BE2C (cell line): ENCODE measurements around the gene PDIA5. TPM values are rescaled to one million over a fixed set of nuclear protein-coding genes. Genes with fewer than 3 reads are reported as not detected.
A peak's percentile ranks its signal among the peaks of the same experiment; 100 is the strongest.

Experiments used
- DNase-seq: peaks from one replicate; pipeline ENCODE4 v3.0.0-alpha.2; 2020
- H3K27me3 ChIP-seq: fragments of 250-450 bp; sonication (Bioruptor Pico); 2 replicates; pipeline ENCODE4 v1.5.1; 2020; ENCODE audit warnings: mild to moderate bottlenecking
- H3K36me3 ChIP-seq: fragments of 250-450 bp; sonication (Bioruptor Pico); 2 replicates; pipeline ENCODE4 v1.5.1; 2020; ENCODE audit warnings: mild to moderate bottlenecking
- H3K4me1 ChIP-seq: fragments of 250-450 bp; sonication (Bioruptor Pico); 2 replicates; pipeline ENCODE4 v1.5.1; 2020
- H3K4me3 ChIP-seq: 2 replicates; pipeline ENCODE4 v1.5.1; 2011; ENCODE audit warnings: low read depth, low read length
- H3K9me3 ChIP-seq: fragments of 250-450 bp; sonication (Bioruptor Pico); 2 replicates; pipeline ENCODE4 v1.5.1; 2020
- polyA plus RNA-seq: library from polyadenylated mRNA; unstranded; fragments of >200 nt; gene quantifications from one replicate; pipeline ENCODE4 v1.2.1, GENCODE V29; 2012; ENCODE audit warnings: low read depth, missing spikeins; ENCODE audit not compliant: insufficient read length, insufficient read depth
- TF ChIP-seq, protein P1 (sequence below): IDR thresholded peaks from 2 replicates; pipeline ENCODE4 v1.5.1; 2012; ENCODE audit warnings: mild to moderate bottlenecking, low read depth, low read length

PDIA5 gene
- polyA plus RNA-seq: 48.9 TPM

DNA sequence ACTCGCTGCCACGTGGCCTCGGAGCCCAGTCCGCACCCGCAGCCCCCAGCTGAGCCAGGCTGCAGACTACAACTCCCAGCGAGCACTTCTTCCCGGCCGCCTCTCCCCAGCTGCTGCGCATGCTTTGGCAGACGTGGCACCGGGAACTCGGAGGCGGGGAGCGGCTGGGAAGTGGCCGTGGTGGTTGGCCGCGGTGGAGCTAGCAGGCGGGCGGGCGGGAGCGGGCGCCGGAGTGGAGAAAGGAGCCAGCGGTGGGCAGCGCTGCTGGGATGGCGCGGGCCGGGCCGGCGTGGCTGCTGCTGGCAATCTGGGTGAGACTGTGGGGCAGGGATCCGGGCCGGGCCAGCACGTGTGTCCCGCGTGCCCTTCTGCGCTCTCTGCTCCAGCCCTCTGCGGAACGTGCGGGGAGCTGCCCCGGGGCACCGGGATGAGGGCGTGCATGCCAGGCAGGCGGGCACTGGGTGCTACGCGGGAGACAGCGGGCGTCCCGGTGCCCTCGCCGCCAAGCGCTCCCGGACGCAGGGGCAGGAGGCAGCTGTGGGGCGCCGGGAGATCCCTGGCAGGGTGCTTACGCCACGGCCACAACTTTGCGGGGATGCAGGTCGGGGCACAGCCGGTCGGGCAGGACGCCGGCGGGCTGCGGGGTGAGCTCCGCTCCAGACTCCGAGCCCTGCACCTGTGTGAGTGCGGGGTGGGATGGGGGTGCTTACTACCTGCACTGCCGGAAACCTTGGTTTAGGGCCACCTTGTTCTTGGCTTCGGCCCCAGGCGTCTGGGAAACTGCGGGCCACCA lies at the start of gene PDIA5:
Gene PDIA5, plus strand, starts transcription at position 130 of the 793 bp plus-strand sequence. Its CDS starts 140 bp downstream, at position 270.
- peak within 1 kb of the TSS; percentile 93 for H3K4me3 ChIP-seq
- no peaks in the 10 kb centered on the region for H3K36me3 ChIP-seq
- H3K4me1 ChIP-seq: peaks cover 19% of the 10 kb centered on the region
- no peaks in the 10 kb centered on the region for H3K9me3 ChIP-seq
- DNase-seq: peak; percentile 97
- no peaks in the 10 kb centered on the region for H3K27me3 ChIP-seq
- TF ChIP-seq, protein P1, sequence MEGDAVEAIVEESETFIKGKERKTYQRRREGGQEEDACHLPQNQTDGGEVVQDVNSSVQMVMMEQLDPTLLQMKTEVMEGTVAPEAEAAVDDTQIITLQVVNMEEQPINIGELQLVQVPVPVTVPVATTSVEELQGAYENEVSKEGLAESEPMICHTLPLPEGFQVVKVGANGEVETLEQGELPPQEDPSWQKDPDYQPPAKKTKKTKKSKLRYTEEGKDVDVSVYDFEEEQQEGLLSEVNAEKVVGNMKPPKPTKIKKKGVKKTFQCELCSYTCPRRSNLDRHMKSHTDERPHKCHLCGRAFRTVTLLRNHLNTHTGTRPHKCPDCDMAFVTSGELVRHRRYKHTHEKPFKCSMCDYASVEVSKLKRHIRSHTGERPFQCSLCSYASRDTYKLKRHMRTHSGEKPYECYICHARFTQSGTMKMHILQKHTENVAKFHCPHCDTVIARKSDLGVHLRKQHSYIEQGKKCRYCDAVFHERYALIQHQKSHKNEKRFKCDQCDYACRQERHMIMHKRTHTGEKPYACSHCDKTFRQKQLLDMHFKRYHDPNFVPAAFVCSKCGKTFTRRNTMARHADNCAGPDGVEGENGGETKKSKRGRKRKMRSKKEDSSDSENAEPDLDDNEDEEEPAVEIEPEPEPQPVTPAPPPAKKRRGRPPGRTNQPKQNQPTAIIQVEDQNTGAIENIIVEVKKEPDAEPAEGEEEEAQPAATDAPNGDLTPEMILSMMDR: no peak

DNA sequence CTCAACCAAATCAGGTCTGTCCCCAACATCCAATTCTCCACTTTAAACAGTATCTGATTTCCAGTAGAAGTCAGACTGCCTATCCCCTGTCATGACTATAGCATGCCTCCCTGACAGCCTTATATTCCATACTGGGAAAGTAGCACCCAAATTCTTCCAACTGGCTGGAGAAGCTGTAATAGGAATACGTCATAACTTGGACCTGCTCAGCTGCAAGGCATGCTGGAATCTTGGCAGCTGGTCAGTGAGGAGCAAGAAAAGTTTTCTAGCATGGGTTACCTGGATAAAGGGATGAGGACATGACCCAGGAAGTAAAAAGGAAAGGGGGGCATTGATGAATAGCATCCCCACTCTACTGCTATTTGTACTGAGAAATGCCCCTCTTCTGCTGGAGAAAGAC lies 48.1 kb upstream of the PDIA5 start:
- H3K36me3 ChIP-seq: no peaks in the 10 kb centered on the region
- no peak for DNase-seq
- H3K27me3 ChIP-seq: no peaks in the 10 kb centered on the region
- H3K4me1 ChIP-seq: no peaks in the 10 kb centered on the region
- no peaks in the 10 kb centered on the region for H3K9me3 ChIP-seq
- no peak overlapping the region for H3K4me3 ChIP-seq
- TF ChIP-seq, protein P1: no peak

DNA sequence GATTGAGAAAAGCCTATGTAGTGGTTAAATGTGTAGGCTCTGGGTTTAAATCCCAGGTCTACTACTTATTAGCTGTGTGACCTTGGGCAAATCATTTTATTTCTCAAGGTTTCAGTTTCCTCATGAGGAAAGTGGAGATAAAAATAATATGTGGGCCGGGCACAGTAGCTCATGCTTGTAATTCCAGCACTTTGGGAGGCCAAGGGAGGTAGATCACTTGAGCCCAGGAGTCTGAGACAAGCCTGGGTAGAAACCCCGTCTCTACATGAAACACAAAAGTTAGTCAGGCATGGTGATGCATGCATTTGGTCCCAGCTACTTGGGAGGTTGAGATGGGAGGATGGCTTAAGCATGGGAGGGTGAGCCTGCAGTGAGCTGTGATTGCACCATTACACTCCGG lies 47.7 kb upstream of the PDIA5 start:
- H3K9me3 ChIP-seq: no peaks in the 10 kb centered on the region
- H3K27me3 ChIP-seq: no peaks in the 10 kb centered on the region
- DNase-seq: no peak
- TF ChIP-seq, protein P1: no peak
- no peaks in the 10 kb centered on the region for H3K36me3 ChIP-seq
- H3K4me3 ChIP-seq: no peak overlapping the region
- no peaks in the 10 kb centered on the region for H3K4me1 ChIP-seq

DNA sequence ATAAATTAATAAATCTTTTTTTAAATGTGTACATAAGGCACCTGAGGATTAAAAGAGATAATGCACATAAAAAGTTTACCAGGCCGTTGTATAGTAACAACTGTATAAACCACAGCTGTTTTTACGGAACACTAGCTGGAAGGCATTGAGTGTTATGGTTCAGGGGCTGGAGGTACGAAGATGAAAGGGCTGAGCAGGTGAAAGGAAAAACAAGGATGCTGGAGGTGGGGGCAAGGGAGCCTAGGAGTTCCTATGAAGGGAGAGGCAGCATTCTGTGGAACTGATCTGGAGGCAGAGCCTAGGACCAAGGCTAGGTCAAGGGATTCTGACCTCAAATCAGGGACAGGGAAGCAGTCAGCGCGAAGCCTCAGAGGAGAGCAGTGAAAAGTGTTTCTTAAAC lies 47.2 kb upstream of the PDIA5 start:
- Histone ChIP-seq H3K27me3 (no peaks in the 10 kb centered on the region), H3K4me3 (no peak overlapping the region), H3K4me1 (no peaks in the 10 kb centered on the region), H3K36me3 (no peaks in the 10 kb centered on the region), H3K9me3 (no peaks in the 10 kb centered on the region)
- TF ChIP-seq, protein P1: no peak
- no peak for DNase-seq

DNA sequence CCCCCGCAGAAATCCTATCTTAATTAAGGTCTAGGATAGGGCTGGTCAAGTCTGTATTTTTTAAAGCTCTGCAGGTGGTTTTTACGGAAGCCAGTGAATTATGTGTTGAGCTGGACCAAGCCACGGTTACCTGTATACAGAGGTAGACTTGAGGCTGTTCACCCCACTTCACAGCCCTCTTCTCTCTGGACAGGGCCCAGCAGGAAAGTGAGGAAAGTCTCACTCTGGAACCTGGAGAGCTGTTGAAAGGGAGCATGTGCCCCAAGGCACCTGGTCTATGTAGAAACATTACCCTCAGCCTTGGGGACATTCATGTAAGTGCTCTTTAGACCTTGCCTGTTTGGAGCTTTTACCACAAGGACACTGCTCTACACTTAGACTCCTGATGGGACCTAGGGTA lies 46.1 kb upstream of the PDIA5 start:
- Histone ChIP-seq H3K4me1 (no peaks in the 10 kb centered on the region), H3K4me3 (no peak overlapping the region), H3K9me3 (no peaks in the 10 kb centered on the region), H3K27me3 (peaks cover 6% of the 10 kb centered on the region), H3K36me3 (no peaks in the 10 kb centered on the region)
- TF ChIP-seq, protein P1: no peak
- DNase-seq: no peak

DNA sequence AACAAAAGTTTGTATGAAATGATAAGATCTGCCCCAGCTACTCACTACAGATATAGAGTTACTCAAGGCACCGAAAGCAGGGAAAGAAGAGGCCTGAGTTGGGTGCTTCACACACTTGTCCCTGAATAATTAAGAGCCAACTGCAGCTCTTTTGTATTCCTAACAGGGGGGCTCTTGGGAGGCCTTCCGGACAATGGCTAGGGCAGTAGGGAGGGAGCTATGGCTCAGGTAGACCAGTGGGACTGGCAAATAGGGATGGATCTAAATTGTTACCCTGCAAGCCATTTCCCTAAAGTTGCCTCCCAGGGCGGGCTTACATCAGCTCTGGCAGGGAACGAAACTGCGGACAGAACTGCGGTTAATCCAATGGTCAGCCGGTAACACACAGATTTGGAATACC lies 45.4 kb upstream of the PDIA5 start:
- Histone ChIP-seq H3K9me3 (no peaks in the 10 kb centered on the region), H3K4me3 (no peak overlapping the region), H3K36me3 (no peaks in the 10 kb centered on the region), H3K27me3 (peaks cover 11% of the 10 kb centered on the region), H3K4me1 (no peaks in the 10 kb centered on the region)
- TF ChIP-seq, protein P1: no peak
- DNase-seq: no peak
